ENCODE results near the gene SEPTIN6. TPM values are rescaled to one million over a fixed set of nuclear protein-coding genes. Genes with fewer than 3 reads are reported as not detected.
A peak's percentile ranks its signal among the peaks of the same experiment; 100 is the strongest.

SEPTIN6 gene
- total RNA-seq, 6 donors from 2014 or later = 12.3 to 27.2 (median 21.4) TPM

DNA sequence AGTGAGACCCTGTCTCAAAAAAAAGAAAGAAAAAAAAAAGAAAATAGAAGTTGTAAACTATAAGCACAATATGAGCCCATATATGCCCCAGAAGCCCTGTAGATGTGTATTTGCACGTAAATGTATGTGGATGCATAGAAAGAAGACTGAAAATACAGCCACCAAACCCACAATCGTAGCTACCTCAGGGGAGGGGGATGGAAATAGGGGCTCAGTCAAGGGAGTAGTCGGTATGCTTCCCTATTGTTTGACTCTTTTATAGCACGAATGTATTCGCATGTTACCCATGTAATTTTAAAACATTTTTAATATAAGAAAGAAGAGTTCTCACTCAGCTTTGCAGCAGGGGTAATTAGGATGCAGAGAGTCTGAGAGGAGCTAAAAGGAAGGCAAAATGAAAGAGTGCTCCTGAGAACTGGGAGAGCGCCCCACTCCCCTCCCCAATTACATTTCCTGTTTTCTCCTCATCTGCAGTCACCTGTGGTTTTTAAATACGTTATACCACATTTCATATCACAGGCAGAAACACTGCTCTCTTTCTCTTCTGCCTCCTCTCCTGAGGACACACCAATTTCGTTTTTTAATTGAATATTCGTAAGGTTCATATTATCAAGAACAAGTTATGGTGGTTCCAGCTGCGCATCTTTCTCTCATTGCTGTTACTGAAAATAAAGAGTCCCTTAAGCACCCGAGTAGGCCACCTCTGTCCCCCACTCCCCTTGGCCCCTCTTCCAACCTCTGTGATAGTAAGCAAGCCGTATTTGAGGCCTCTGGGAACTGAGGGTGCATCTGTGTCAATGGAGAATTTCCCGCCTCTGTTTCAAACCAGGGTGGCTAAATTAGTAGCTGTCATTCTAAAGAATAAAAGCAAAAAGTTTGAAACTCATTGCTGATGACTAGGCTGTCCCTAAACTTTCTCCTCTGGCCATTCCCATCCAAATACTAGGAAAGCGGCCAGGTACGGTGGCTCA is 10.7 kb downstream of the SEPTIN6 start:
- 63 to 76% methylated on average over 15 of the region's 15 CpGs for WGBS, 2 donors
- H3K4me1 ChIP-seq = peaks cover 0 to 23% (median 7%) of the 10 kb centered on the region in 4 donors
- no peak overlapping the region for H3K4me3 ChIP-seq
- no peaks in the 10 kb centered on the region for H3K27me3 ChIP-seq
- peak overlapping the region in 3 of 4 donors; percentile 14 to 43 (median 24) for H3K27ac ChIP-seq
- H3K9me3 ChIP-seq = no peaks in the 10 kb centered on the region
- DNase-seq (no peak), ATAC-seq (ENCODE audit: low FRiP score in 2 of 2) (no peak)
- TF ChIP-seq POLR2A (IDR thresholded peaks at IDR 0.05) = peak in 1 of 4 donors; percentile 18
- TF ChIP-seq EP300 (IDR thresholded peaks at IDR 0.05) = no peak
- no peak for TF ChIP-seq POLR2AphosphoS5 (IDR thresholded peaks at IDR 0.05)
- H3K36me3 ChIP-seq = no peaks in the 10 kb centered on the region

DNA sequence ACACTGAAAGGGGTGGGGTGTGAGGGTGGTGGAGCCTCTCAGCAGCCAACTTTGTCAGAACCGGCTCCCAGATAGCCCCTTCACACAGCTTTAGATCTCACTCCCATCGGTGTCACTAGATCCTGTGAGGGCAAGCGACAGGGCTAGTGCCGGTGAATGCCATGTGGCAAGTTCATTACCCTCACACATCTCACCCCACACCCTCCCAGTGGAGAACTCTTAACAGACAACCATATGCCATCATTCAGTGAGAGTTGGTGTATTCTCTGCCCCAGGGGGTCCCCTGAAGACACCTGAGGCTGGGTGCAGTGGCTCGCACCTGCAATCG is 15.3 kb downstream of the SEPTIN6 start:
- H3K4me3 ChIP-seq = no peak overlapping the region
- peak in 1 of 2 donors; percentile 44 for ATAC-seq (ENCODE audit: low FRiP score in 2 of 2)
- 86% methylated on average over 6 of the region's 6 CpGs; no CpG with 5 or more reads in 1 of the 2 donors for WGBS, 2 donors
- no peak overlapping the region for H3K27ac ChIP-seq
- no peaks in the 10 kb centered on the region for H3K27me3 ChIP-seq
- DNase-seq = no peak
- no peaks in the 10 kb centered on the region for H3K36me3 ChIP-seq
- peaks cover 0 to 5% (median 0%) of the 10 kb centered on the region in 4 donors for H3K4me1 ChIP-seq
- no peaks in the 10 kb centered on the region for H3K9me3 ChIP-seq
- TF ChIP-seq, protein P1, sequence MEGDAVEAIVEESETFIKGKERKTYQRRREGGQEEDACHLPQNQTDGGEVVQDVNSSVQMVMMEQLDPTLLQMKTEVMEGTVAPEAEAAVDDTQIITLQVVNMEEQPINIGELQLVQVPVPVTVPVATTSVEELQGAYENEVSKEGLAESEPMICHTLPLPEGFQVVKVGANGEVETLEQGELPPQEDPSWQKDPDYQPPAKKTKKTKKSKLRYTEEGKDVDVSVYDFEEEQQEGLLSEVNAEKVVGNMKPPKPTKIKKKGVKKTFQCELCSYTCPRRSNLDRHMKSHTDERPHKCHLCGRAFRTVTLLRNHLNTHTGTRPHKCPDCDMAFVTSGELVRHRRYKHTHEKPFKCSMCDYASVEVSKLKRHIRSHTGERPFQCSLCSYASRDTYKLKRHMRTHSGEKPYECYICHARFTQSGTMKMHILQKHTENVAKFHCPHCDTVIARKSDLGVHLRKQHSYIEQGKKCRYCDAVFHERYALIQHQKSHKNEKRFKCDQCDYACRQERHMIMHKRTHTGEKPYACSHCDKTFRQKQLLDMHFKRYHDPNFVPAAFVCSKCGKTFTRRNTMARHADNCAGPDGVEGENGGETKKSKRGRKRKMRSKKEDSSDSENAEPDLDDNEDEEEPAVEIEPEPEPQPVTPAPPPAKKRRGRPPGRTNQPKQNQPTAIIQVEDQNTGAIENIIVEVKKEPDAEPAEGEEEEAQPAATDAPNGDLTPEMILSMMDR (IDR thresholded peaks at IDR 0.05) = no peak
- TF ChIP-seq POLR2A (IDR thresholded peaks at IDR 0.05) (no peak), POLR2AphosphoS5 (IDR thresholded peaks at IDR 0.05) (no peak), EP300 (IDR thresholded peaks at IDR 0.05) (no peak)

DNA sequence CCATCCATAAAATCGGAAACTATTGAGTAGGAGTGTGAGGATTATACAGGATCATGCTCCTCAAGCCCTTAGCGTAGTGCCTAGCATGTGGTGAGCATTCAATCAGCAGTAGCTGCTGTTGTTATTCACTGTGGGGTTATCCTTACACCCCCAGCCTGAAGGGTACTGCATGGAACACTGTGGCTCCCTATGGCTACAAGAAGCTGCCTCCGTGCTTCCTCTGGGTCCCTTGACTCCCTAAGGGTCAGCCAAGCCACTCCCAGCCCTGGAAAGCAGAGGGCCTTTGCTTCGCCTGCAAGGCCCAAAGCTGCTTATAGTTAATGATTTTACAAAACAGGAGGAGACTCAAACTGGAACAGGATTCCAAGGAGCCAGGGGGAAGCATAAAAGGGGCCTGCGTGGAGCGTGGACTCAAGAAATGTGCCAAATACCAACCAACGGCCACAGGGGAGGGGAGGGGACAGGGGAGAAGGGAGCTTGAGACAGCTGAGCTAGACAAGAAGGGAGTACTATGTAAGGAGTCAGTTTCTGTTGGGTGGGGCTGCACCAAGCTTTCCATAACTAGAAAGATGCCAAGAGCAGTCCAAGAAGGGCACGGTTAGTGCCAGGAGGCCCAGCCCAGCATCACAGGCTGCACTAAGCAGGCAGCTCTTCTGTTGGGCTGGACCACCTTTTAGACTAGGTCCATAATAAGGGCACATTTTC is 15.9 kb downstream of the SEPTIN6 start:
- Histone ChIP-seq H3K27me3 (no peaks in the 10 kb centered on the region), H3K4me3 (no peak overlapping the region), H3K9me3 (no peaks in the 10 kb centered on the region), H3K27ac (no peak overlapping the region), H3K36me3 (no peaks in the 10 kb centered on the region), H3K4me1 (peaks cover 0 to 5% (median 0%) of the 10 kb centered on the region in 4 donors)
- TF ChIP-seq EP300 (IDR thresholded peaks at IDR 0.05) = no peak
- no peak for TF ChIP-seq POLR2AphosphoS5 (IDR thresholded peaks at IDR 0.05)
- TF ChIP-seq POLR2A (IDR thresholded peaks at IDR 0.05) = no peak
- TF ChIP-seq, protein P1 (IDR thresholded peaks at IDR 0.05) = no peak
- peak in 1 of 2 donors; percentile 13 for ATAC-seq (ENCODE audit: low FRiP score in 2 of 2)
- DNase-seq = no peak
- WGBS, 2 donors = 53 to 66% methylated on average over 4 to 8 of the region's 8 CpGs

DNA sequence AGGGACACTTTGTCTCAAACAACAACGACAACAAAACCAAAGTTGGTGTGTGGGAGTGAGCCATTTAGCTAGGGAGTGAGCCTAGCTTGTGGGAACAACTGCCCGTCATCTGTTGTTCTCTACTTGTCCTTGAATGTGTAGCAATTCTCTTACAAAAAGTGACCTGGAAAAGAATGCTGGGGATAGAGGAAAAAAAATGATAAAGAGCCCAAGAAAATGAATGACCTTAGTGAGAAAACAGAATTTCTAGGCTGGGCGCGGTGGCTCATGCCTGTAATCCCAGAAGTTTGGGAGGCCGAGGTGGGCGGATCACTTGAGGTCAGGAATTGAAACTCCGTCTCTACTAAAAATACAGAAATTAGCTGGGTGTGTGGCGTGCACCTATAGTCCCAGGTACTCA is 19.6 kb downstream of the SEPTIN6 start:
- H3K36me3 ChIP-seq = no peaks in the 10 kb centered on the region
- no peaks in the 10 kb centered on the region for H3K9me3 ChIP-seq
- DNase-seq (no peak), ATAC-seq (ENCODE audit: low FRiP score in 2 of 2) (no peak)
- TF ChIP-seq POLR2AphosphoS5 (IDR thresholded peaks at IDR 0.05) (no peak), EP300 (IDR thresholded peaks at IDR 0.05) (no peak), POLR2A (IDR thresholded peaks at IDR 0.05) (no peak)
- TF ChIP-seq, protein P1 (IDR thresholded peaks at IDR 0.05) = no peak
- WGBS, 2 donors = 88 to 94% methylated on average over 8 of the region's 8 CpGs
- H3K27ac ChIP-seq = no peak overlapping the region
- H3K4me1 ChIP-seq = peaks cover 0 to 5% (median 0%) of the 10 kb centered on the region in 4 donors
- H3K27me3 ChIP-seq = no peaks in the 10 kb centered on the region
- no peak overlapping the region for H3K4me3 ChIP-seq

DNA sequence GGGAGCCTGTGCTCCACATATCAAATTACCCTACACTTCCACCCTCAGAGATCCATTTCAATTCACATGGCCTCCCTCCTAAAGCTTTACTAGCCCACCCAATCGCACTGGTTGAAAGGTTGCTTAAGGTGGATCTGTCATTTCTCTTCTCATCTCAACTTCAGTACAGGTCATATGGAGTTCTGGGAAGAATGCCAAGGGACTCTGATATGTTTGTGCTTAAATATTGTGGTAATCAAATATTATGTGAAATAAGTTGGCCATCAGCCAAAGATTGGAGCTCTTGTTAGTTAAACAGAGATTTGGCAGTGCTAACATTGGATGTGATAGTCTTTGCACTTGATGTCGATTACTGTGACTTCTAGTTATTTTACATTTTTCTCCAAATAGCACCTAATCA is 20.5 kb downstream of the SEPTIN6 start:
- TF ChIP-seq POLR2AphosphoS5 (IDR thresholded peaks at IDR 0.05) = no peak
- Histone ChIP-seq H3K4me1 (peaks cover 0 to 4% (median 0%) of the 10 kb centered on the region in 4 donors), H3K27ac (no peak overlapping the region), H3K36me3 (no peaks in the 10 kb centered on the region), H3K4me3 (no peak overlapping the region), H3K27me3 (no peaks in the 10 kb centered on the region), H3K9me3 (no peaks in the 10 kb centered on the region)
- no peak for ATAC-seq (ENCODE audit: low FRiP score in 2 of 2)
- WGBS, 2 donors = 51 to 76% methylated on average over 2 of the region's 2 CpGs
- DNase-seq = no peak

Data from upper lobe of left lung (tissue), 6 donors.